ENCODE measurements around the gene PCNT.

DNA sequence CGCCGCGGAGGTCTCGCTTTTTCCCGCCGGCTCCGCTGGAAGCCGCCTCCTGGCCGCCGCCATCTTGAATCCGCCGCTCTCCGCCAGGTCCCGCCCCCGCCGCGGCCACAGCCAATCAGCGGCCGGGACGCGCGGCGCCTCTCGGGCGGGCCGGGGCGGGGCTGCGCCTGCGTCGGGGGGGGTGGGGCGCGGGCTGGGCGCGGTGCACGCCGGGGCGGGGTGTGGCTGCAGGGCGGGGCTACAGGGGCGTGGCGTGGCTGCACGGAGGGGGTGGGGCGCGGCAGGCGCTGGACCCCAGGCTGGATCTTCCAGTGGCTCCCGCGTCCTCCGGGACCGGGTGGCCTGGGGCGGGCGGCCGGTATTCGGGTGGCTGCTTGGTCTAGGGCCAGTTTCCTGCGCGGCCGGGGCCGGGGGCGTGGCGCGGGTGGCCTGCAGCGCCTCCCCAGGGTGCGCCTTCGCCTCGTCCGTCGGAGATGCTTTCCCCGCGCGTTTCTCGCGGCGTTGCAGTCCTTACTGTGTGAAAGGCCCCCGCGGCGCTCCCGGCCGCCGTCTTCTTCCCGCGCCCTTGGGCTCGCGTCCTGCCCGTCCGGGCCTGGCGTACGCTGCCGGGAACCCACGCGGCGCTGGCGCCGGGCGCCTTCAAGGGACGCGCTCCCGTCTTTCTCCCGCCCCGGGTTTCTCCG is 575 bp downstream of the PCNT start:
- TF ChIP-seq, protein P1, sequence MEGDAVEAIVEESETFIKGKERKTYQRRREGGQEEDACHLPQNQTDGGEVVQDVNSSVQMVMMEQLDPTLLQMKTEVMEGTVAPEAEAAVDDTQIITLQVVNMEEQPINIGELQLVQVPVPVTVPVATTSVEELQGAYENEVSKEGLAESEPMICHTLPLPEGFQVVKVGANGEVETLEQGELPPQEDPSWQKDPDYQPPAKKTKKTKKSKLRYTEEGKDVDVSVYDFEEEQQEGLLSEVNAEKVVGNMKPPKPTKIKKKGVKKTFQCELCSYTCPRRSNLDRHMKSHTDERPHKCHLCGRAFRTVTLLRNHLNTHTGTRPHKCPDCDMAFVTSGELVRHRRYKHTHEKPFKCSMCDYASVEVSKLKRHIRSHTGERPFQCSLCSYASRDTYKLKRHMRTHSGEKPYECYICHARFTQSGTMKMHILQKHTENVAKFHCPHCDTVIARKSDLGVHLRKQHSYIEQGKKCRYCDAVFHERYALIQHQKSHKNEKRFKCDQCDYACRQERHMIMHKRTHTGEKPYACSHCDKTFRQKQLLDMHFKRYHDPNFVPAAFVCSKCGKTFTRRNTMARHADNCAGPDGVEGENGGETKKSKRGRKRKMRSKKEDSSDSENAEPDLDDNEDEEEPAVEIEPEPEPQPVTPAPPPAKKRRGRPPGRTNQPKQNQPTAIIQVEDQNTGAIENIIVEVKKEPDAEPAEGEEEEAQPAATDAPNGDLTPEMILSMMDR (IDR thresholded peaks at IDR 0.05 in 8 of 11, conservative IDR thresholded peaks at IDR 0.05 in 3 of 11): peak in 5 of 11 experiments; percentile 14 to 34 (median 28)
- no peak for TF ChIP-seq POLR2A (IDR thresholded peaks at IDR 0.05)

All from spleen (tissue), 7 donors.